Lower lobe of right lung (tissue), 2 donors: Measurements from ENCODE around the gene SEMA4B. TPM values are rescaled to one million over a fixed set of nuclear protein-coding genes. Genes with fewer than 3 reads are reported as not detected.

Experiments
- ATAC-seq, 2 donors: fragments of 200-7000 bp; cut with Tn5 transposase; one replicate each; pipeline ENCODE4 v1.9.1; 2020 to 2022; ENCODE audit warnings: mild to moderate bottlenecking in 2 of 2, moderate library complexity in 2 of 2
- DNase-seq: peaks from one replicate; pipeline ENCODE4 v3.0.0-alpha.2; 2020
- H3K27ac ChIP-seq: fragments of 200-600 bp; one replicate; pipeline ENCODE4 v1.8.0; 2022
- H3K27me3 ChIP-seq: fragments of 200-600 bp; one replicate; pipeline ENCODE4 v1.8.0; 2022; ENCODE audit warnings: low read depth
- H3K36me3 ChIP-seq: fragments of 200-600 bp; one replicate; pipeline ENCODE4 v1.8.0; 2022; ENCODE audit warnings: mild to moderate bottlenecking
- H3K4me1 ChIP-seq: fragments of 200-600 bp; one replicate; pipeline ENCODE4 v1.8.0; 2022
- H3K4me3 ChIP-seq: fragments of 200-600 bp; one replicate; pipeline ENCODE4 v1.8.0; 2022; ENCODE audit warnings: mild to moderate bottlenecking
- H3K9me3 ChIP-seq: fragments of 200-600 bp; one replicate; pipeline ENCODE4 v1.8.0; 2022
- intact Hi-C: fragments of 100-400 bp; cut with DNase I; formaldehyde crosslinking; loops from one replicate; pipeline ENCODE4 v1.11.0; 2022
- total RNA-seq: library from RNA; stranded (reverse); fragmentation: NEBNext Ultra II Directional; extraction: Animal tissue kit (Norgen Biotek cat#: 25700); gene quantifications from one replicate; pipeline ENCODE4 v1.2.1, GENCODE V29; 2021
- TF ChIP-seq, protein P1 (sequence below): fragments of 200-600 bp; IDR thresholded peaks from one replicate; pipeline ENCODE4 v1.8.0; 2022; ENCODE audit warnings: antibody characterized with exemption, mild to moderate bottlenecking
- donor health status: DM: no; HTN: yes; CAD: no; lungs with severe emphysema.

SEMA4B gene
- total RNA-seq, 1 donor from 2014 or later: 48.1 TPM

DNA sequence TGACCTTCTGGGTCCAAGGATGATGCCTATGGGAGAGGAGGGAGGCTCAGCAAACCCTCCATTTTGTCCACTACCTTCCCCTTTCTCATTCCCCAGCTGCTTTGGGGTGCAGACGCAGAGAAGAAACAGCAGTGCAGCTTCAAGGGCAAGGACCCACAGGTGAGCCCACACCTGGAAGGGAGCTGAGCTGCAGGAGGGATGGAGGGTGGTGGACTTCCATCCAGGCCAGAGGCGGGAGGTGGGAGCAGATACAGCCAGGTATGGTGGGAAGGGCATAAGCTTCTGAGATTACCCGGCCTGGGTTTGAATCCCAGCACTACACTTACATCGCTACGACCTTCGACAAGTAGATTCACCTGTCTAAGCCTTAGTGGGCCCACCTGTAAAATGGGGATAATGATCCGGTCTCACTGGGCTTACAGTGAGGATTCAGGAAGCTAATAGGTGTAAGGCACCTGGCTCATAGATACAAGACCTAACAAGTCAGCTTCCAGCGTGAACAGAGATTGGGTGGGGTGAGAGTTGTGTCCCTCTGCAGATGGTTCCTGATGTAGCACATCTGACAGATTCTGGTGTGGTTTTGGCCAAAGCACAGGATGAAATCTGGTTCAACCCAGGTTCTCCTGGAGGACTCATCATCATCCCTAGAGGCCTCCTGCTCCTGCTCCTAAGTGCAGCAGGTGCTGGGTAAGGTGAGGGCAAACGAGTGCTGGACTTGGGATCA lies 16.7 kb downstream of the SEMA4B start:
- H3K4me3 ChIP-seq: no peak overlapping the region
- ATAC-seq (no peak), DNase-seq (no peak)
- H3K27me3 ChIP-seq: no peaks in the 10 kb centered on the region
- peaks cover 32% of the 10 kb centered on the region for H3K4me1 ChIP-seq
- intact Hi-C loops: no loop called here
- no peak overlapping the region for H3K27ac ChIP-seq
- H3K36me3 ChIP-seq: peaks cover 42% of the 10 kb centered on the region
- TF ChIP-seq, protein P1, sequence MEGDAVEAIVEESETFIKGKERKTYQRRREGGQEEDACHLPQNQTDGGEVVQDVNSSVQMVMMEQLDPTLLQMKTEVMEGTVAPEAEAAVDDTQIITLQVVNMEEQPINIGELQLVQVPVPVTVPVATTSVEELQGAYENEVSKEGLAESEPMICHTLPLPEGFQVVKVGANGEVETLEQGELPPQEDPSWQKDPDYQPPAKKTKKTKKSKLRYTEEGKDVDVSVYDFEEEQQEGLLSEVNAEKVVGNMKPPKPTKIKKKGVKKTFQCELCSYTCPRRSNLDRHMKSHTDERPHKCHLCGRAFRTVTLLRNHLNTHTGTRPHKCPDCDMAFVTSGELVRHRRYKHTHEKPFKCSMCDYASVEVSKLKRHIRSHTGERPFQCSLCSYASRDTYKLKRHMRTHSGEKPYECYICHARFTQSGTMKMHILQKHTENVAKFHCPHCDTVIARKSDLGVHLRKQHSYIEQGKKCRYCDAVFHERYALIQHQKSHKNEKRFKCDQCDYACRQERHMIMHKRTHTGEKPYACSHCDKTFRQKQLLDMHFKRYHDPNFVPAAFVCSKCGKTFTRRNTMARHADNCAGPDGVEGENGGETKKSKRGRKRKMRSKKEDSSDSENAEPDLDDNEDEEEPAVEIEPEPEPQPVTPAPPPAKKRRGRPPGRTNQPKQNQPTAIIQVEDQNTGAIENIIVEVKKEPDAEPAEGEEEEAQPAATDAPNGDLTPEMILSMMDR: no peak
- no peaks in the 10 kb centered on the region for H3K9me3 ChIP-seq

DNA sequence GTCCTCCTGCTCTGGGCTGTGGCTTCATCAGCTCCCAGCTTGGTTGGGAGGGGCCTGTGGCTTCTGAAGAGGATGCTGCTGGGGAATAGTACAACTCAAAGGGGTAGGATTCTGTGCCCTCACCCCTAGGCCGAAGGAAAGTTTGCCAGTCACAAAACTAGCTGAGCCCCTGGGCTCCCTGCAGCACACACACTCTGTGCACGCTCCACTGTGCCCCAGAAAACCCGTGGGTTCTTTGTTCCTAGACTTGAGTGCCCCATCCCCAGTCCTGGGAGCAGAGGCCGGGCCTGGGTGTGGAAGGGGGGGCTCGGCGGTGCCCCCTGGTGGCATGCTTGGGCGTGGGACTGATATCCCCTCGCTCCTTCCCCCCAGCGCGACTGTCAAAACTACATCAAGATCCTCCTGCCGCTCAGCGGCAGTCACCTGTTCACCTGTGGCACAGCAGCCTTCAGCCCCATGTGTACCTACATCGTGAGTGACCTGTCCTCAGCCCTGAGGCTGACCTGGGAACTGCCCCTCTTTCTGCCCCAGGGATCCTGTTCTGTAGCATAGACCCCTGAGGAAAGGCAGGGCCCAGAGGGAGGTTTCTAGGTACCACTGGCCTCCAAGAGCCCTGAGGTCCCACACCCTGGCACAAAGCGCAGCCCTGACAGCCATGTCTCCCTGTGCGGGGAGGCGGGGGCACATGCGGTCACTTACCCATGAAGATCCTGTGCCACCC lies 18.5 kb downstream of the SEMA4B start:
- ATAC-seq (peak; percentile 64 to 65), DNase-seq (peak; percentile 69)
- Histone ChIP-seq H3K36me3 (peaks cover 59% of the 10 kb centered on the region), H3K4me3 (no peak overlapping the region), H3K27ac (no peak overlapping the region), H3K4me1 (peaks cover 18% of the 10 kb centered on the region), H3K27me3 (no peaks in the 10 kb centered on the region), H3K9me3 (no peaks in the 10 kb centered on the region)
- intact Hi-C loops: no loop called here
- TF ChIP-seq, protein P1: peak; percentile 69

DNA sequence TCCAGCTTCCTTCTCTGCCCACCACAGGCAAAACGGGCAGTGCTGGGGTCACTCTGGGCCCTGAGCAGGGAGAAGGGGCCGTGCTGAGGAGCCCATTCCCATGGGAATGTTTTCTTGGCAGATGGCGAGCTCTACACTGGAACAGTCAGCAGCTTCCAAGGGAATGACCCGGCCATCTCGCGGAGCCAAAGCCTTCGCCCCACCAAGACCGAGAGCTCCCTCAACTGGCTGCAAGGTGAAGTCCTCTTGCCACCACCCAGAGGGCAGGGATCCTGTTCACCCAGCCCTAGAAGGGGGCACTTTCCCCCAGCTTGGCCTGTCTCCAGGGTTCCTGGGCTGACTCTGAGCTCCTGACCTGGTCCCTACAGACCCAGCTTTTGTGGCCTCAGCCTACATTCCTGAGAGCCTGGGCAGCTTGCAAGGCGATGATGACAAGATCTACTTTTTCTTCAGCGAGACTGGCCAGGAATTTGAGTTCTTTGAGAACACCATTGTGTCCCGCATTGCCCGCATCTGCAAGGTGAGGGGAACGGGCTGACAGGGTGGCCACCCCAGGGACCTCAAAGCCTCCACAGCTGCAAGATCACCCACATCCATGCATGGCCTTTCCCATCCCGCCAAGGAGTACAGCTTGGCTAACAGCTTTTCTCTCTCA lies 20.2 kb downstream of the SEMA4B start:
- intact Hi-C loops: no loop called here
- Histone ChIP-seq H3K36me3 (peaks cover 68% of the 10 kb centered on the region), H3K27me3 (no peaks in the 10 kb centered on the region), H3K4me3 (no peak overlapping the region), H3K27ac (no peak overlapping the region), H3K4me1 (peaks cover 15% of the 10 kb centered on the region), H3K9me3 (no peaks in the 10 kb centered on the region)
- ATAC-seq (peak; percentile 82 to 84), DNase-seq (peak; percentile 75)
- TF ChIP-seq, protein P1: peak; percentile 72

DNA sequence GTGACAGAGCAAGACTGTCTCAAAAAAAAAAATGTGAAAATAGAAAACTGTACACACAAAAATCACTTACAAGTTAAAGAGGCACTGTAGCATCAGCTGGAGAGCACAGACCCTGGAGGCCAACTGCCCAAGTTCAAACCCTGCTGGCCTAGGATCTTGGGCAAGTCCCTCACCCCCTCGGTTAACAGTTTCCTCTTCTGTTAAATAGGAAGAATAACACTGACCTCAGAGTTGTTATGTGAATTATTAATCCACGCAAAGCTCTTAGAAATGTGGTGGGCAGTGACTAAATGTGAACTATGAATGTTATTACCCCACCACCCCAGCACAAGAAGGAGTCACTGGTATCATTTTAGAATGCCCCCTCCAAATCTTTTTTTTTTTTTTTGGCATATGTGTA lies 21.4 kb downstream of the SEMA4B start:
- Histone ChIP-seq H3K4me1 (peaks cover 15% of the 10 kb centered on the region), H3K27ac (no peak overlapping the region), H3K4me3 (no peak overlapping the region), H3K27me3 (no peaks in the 10 kb centered on the region), H3K36me3 (peaks cover 74% of the 10 kb centered on the region), H3K9me3 (no peaks in the 10 kb centered on the region)
- DNase-seq (no peak), ATAC-seq (no peak)
- TF ChIP-seq, protein P1: no peak
- intact Hi-C loops: no loop called here

DNA sequence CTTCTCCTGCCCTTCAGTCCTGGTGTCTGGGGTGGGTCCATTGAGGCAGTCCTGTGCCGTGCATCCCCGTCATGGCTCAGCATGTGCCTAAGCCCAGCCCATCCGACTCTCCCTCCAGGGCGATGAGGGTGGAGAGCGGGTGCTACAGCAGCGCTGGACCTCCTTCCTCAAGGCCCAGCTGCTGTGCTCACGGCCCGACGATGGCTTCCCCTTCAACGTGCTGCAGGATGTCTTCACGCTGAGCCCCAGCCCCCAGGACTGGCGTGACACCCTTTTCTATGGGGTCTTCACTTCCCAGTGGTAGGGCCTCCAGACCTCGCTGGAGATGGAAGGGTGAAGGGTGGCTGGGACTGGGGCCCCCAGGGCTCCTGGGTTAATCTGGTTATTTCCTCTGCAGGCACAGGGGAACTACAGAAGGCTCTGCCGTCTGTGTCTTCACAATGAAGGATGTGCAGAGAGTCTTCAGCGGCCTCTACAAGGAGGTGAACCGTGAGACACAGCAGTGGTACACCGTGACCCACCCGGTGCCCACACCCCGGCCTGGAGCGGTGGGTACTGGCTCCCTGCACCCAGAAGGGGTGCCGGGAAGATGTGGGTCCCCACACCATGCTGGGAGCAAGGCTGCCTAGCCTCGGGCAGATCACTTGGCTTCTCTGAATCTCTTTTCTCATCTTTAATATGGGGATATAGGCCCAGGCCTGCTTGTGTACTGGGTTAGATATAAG lies 22.5 kb downstream of the SEMA4B start:
- peaks cover 15% of the 10 kb centered on the region for H3K4me1 ChIP-seq
- DNase-seq (no peak), ATAC-seq (no peak)
- no peaks in the 10 kb centered on the region for H3K9me3 ChIP-seq
- intact Hi-C loops: no loop called here
- no peaks in the 10 kb centered on the region for H3K27me3 ChIP-seq
- TF ChIP-seq, protein P1: no peak
- H3K36me3 ChIP-seq: peaks cover 74% of the 10 kb centered on the region
- no peak overlapping the region for H3K27ac ChIP-seq
- H3K4me3 ChIP-seq: no peak overlapping the region
